Vagina (tissue), 2 donors: ENCODE measurements around the gene MT1E. TPM values are rescaled to one million over a fixed set of nuclear protein-coding genes. Genes with fewer than 3 reads are reported as not detected.

Experiments
- DNase-seq, 2 donors: peaks; one replicate each; pipeline ENCODE4 v3.0.0-alpha.2; 2017; ENCODE audit errors: extremely low spot score in 2 of 2
- H3K27ac ChIP-seq: fragments of 200-600 bp; sonication (generic); one replicate; pipeline ENCODE4 v1.5.1; 2019
- H3K27me3 ChIP-seq: fragments of 200-600 bp; sonication (generic); one replicate; pipeline ENCODE4 v1.5.1; 2019
- H3K36me3 ChIP-seq, 2 donors: fragments of 200-600 bp; sonication (generic); one replicate each; pipeline ENCODE4 v1.5.1; 2017 to 2019
- H3K4me1 ChIP-seq: fragments of 200-600 bp; sonication (generic); one replicate; pipeline ENCODE4 v1.5.1; 2019
- H3K4me3 ChIP-seq, 2 donors: fragments of 200-600 bp; sonication (generic); 1 replicate in 1 of 2; 2 replicates in 1 of 2; pipeline ENCODE4 v1.5.1; 2016 to 2019
- H3K9me3 ChIP-seq: fragments of 200-600 bp; sonication (generic); one replicate; pipeline ENCODE4 v1.5.1; 2019
- POLR2A ChIP-seq, 2 donors: fragments of 450-650 bp; IDR thresholded peaks; one replicate each; pipeline ENCODE4 v1.6.1; 2017; ENCODE audit warnings: antibody characterized with exemption in 2 of 2, mild to moderate bottlenecking in 2 of 2, moderate library complexity in 2 of 2
- POLR2AphosphoS5 ChIP-seq, 2 donors: sonication (generic); formaldehyde crosslinking; IDR thresholded peaks; one replicate each; pipeline ENCODE4 v1.9.0; 2017; ENCODE audit warnings: antibody characterized with exemption in 2 of 2, mild to moderate bottlenecking in 2 of 2, low read depth in 1 of 2; ENCODE audit not compliant: insufficient read depth in 1 of 2
- intact Hi-C: fragments of 100-400 bp; cut with DNase I; formaldehyde crosslinking; loops from one replicate; pipeline ENCODE4 v1.15.1; 2023
- total RNA-seq: library from RNA; depleted of rRNA; stranded (reverse); fragments of >200 nt; gene quantifications from one replicate; pipeline ENCODE4 v1.2.3, GENCODE V29; 2016
- TF ChIP-seq, protein P1 (sequence below), 3 experiments: fragments of 450-650 bp in 2 of 3; fragments of 200-600 bp in 1 of 3; sonication (generic) in 1 of 3; IDR thresholded peaks; one replicate each; pipeline ENCODE4 v1.5.1; 2017 to 2019; ENCODE audit warnings: antibody characterized with exemption in 3 of 3, mild to moderate bottlenecking in 2 of 3, moderate library complexity in 2 of 3

Gene MT1E
- total RNA-seq, 1 donor from 2014 or later: 564 TPM

DNA sequence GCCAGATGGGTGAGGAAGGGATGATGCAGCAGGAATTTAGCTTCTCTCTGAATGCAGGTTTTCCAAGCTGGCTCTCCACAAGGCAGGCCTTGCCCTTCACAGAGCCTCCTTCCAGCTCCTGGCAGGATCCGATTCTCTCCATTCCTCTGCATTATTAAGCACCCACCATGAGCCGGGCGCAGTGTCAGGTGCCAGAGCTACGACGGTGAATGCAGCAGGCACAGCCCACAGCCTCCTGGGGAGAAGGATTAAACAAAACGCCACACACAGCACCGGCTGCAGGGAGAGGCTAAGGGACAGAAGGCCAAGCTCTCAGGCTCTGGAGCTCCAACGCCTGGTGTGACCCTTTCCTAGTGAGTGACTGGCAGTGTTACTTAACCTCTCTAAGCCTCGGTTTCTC, 24.3 kb upstream of the MT1E start:
- Histone ChIP-seq H3K9me3 (no peaks in the 10 kb centered on the region), H3K4me1 (peaks cover 10% of the 10 kb centered on the region), H3K27ac (no peak overlapping the region), H3K4me3 (no peak overlapping the region), H3K27me3 (no peaks in the 10 kb centered on the region), H3K36me3 (no peaks in the 10 kb centered on the region)
- no peak for DNase-seq
- intact Hi-C loops: loop anchor here (5.0 kb wide), 1 partner anchor 101 kb away; no protein-coding TSS in a partner anchor
- TF ChIP-seq POLR2AphosphoS5 (IDR thresholded peaks at IDR 0.05; ENCODE audit: insufficient read depth in 1 of 2, low read depth in 1 of 2) (no peak), POLR2A (IDR thresholded peaks at IDR 0.05) (no peak)
- TF ChIP-seq, protein P1, sequence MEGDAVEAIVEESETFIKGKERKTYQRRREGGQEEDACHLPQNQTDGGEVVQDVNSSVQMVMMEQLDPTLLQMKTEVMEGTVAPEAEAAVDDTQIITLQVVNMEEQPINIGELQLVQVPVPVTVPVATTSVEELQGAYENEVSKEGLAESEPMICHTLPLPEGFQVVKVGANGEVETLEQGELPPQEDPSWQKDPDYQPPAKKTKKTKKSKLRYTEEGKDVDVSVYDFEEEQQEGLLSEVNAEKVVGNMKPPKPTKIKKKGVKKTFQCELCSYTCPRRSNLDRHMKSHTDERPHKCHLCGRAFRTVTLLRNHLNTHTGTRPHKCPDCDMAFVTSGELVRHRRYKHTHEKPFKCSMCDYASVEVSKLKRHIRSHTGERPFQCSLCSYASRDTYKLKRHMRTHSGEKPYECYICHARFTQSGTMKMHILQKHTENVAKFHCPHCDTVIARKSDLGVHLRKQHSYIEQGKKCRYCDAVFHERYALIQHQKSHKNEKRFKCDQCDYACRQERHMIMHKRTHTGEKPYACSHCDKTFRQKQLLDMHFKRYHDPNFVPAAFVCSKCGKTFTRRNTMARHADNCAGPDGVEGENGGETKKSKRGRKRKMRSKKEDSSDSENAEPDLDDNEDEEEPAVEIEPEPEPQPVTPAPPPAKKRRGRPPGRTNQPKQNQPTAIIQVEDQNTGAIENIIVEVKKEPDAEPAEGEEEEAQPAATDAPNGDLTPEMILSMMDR (IDR thresholded peaks at IDR 0.05): no peak

DNA sequence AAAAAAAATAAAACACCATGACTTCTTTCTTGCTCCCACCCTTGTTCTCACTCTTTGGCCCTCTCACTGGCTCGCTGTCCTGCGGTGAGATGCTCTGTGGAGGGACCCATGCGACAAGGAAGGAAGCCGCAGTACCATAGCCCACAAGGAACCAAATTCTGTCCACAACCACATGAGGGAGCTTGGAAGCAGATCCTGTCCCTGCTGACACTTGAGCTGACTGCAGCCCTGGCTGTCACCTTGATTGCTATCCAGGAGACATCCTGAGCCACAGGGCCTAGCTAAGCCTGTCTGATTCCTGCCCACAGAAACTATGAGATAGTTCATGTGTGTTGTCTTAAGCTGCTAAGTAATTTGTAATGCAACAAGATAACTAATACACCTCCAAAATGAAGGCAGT, 22.0 kb upstream of the MT1E start:
- Histone ChIP-seq H3K27me3 (no peaks in the 10 kb centered on the region), H3K4me1 (peaks cover 28% of the 10 kb centered on the region), H3K36me3 (no peaks in the 10 kb centered on the region), H3K4me3 (no peak overlapping the region), H3K27ac (no peak overlapping the region), H3K9me3 (no peaks in the 10 kb centered on the region)
- no peak for DNase-seq
- TF ChIP-seq, protein P1 (IDR thresholded peaks at IDR 0.05): peak in 1 of 3 experiments; percentile 23
- no peak for TF ChIP-seq POLR2A (IDR thresholded peaks at IDR 0.05)
- intact Hi-C loops: loop anchor here (5.0 kb wide), 1 partner anchor 99 kb away; no protein-coding TSS in a partner anchor

DNA sequence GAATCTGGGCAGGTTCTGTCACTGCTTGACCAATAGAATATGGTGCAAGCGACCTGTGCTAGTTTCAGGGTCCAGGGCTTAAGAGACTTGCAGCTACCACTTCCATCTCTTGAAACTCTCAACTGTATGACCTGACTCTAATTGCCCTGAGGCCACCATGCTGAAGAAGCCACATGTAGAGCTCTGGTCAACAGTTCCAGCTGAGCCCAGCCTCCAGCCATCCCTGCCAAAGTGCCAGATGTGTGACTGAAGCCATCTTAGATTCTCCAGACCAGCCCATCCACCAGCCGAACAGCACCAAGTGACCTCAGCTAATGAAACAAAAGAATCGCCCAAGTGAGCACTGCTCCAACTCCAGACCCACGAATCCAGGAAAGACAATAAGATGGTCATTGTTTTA, 20.6 kb upstream of the MT1E start:
- Histone ChIP-seq H3K4me3 (no peak overlapping the region), H3K4me1 (peaks cover 32% of the 10 kb centered on the region), H3K27me3 (no peaks in the 10 kb centered on the region), H3K27ac (peak overlapping the region; percentile 83), H3K9me3 (no peaks in the 10 kb centered on the region), H3K36me3 (no peaks in the 10 kb centered on the region)
- no peak for TF ChIP-seq POLR2A (IDR thresholded peaks at IDR 0.05)
- TF ChIP-seq, protein P1 (IDR thresholded peaks at IDR 0.05): no peak
- no peak for TF ChIP-seq POLR2AphosphoS5 (IDR thresholded peaks at IDR 0.05; ENCODE audit: insufficient read depth in 1 of 2, low read depth in 1 of 2)
- intact Hi-C loops: loop anchor here (5.0 kb wide), 1 partner anchor 97 kb away; no protein-coding TSS in a partner anchor
- DNase-seq: no peak

DNA sequence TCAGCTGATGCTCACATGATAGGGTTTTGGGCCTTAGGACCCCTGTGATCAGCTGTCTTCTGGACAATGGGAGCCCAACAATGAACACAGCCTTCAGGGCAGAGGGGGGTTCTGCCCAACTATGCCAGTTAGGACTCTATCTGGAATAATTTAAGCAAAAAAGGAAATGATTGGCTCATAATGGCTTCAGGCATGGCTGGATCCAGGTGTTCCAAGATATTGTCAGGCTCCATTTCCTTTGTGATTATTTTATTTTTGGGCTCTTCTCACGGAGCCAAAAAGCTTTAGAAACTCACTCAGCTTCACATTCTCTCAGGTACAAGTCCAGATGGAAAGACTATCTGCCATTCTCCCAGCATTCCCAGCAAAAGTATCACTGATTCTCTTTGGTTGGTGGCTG, 20.1 kb upstream of the MT1E start:
- Histone ChIP-seq H3K27me3 (no peaks in the 10 kb centered on the region), H3K36me3 (no peaks in the 10 kb centered on the region), H3K9me3 (no peaks in the 10 kb centered on the region), H3K4me1 (peaks cover 37% of the 10 kb centered on the region), H3K27ac (peak overlapping the region; percentile 83), H3K4me3 (no peak overlapping the region)
- intact Hi-C loops: no loop called here
- DNase-seq: no peak
- TF ChIP-seq, protein P1 (IDR thresholded peaks at IDR 0.05): no peak
- TF ChIP-seq POLR2A (IDR thresholded peaks at IDR 0.05) (no peak), POLR2AphosphoS5 (IDR thresholded peaks at IDR 0.05; ENCODE audit: insufficient read depth in 1 of 2, low read depth in 1 of 2) (no peak)

DNA sequence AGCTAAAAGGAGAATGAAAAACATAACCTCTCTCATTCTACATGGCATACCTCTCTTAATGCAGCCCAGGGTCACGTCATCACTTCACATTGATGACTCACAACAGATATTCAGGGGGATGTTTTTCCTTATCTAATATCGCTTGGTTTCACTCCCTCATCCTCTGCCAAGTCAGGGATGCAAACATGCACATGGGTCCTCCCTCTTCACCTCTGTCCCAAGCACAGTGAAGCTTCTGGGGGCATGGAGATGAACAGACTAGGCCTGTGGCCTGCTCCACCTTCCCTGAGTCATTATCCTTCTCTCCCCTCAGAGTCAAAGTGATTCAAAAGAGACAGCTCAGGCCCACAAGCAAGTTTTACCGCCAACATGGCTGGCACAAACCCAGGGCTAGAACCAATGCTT, 19.5 kb upstream of the MT1E start:
- intact Hi-C loops: loop anchor here (2.0 kb wide), 1 partner anchor 77 kb away; the partner anchor contains the start of gene MT1X
- TF ChIP-seq, protein P1 (IDR thresholded peaks at IDR 0.05): no peak
- TF ChIP-seq POLR2AphosphoS5 (IDR thresholded peaks at IDR 0.05; ENCODE audit: insufficient read depth in 1 of 2, low read depth in 1 of 2): no peak
- H3K9me3 ChIP-seq: no peaks in the 10 kb centered on the region
- peaks cover 43% of the 10 kb centered on the region for H3K4me1 ChIP-seq
- peak overlapping the region; percentile 83 for H3K27ac ChIP-seq
- H3K36me3 ChIP-seq: no peaks in the 10 kb centered on the region
- DNase-seq: peak in 1 of 2 donors; percentile 94
- H3K4me3 ChIP-seq: no peak overlapping the region
- no peaks in the 10 kb centered on the region for H3K27me3 ChIP-seq
